ENCODE data around the gene ANKRD45.
"Not testable (repeated sequence)": the region's sequence is repeated elsewhere in the genome, so short reads cannot be mapped to it uniquely, and the experiment has no call there.

Gene ANKRD45

GRCh38 chr1:173639102-173639501 is 30.5 kb downstream of the ANKRD45 start:
- no peak for DNase-seq

- DNase-seq: no peak
These were observed 31.3 kb downstream of the ANKRD45 start for GRCh38 chr1:173638043-173639021.

- not testable (repeated sequence) for DNase-seq
These were observed 32.2 kb downstream of the ANKRD45 start for GRCh38 chr1:173637236-173638042.

GRCh38 chr1:173635116-173635515 is 34.5 kb downstream of the ANKRD45 start, which contains the start of gene TEX50:
TSS of gene TEX50 (plus strand) at chr1:173635338. CDS start at chr1:173635522, 184 bp downstream.
- DNase-seq: no peak

- no peak for DNase-seq
These were observed 40.8 kb downstream of the ANKRD45 start for GRCh38 chr1:173628888-173629287.

GRCh38 chr1:173627269-173627668 is 42.4 kb downstream of the ANKRD45 start:
- no peak for DNase-seq

- DNase-seq: no peak
These were observed 52.8 kb downstream of the ANKRD45 start for GRCh38 chr1:173616859-173617258.

- not testable (repeated sequence) for DNase-seq
These were observed 56.6 kb downstream of the ANKRD45 start for GRCh38 chr1:173613086-173613485.

GRCh38 chr1:173608503-173609216 is 61.0 kb downstream of the ANKRD45 start:
- no peak for DNase-seq

- no peak for DNase-seq
These were observed 66.5 kb downstream of the ANKRD45 start, which contains the start of gene SLC9C2 for GRCh38 chr1:173603056-173603591. TSS of gene SLC9C2 (minus strand) at chr1:173603072. CDS start at chr1:173601776, 1,296 bp downstream.

GRCh38 chr1:173601588-173601987 is 68.1 kb downstream of the ANKRD45 start:
- no peak for DNase-seq

- no peak for DNase-seq
These were observed 73.4 kb downstream of the ANKRD45 start for GRCh38 chr1:173596097-173596825.

- not testable (repeated sequence) for DNase-seq
These were observed 78.5 kb downstream of the ANKRD45 start for GRCh38 chr1:173591138-173591537.

GRCh38 chr1:173590557-173590956 is 79.1 kb downstream of the ANKRD45 start:
- DNase-seq: no peak

GRCh38 chr1:173581383-173582079 is 88.1 kb downstream of the ANKRD45 start:
- DNase-seq: no peak

- no peak for DNase-seq
These were observed 89.0 kb downstream of the ANKRD45 start for GRCh38 chr1:173580658-173581057.

GRCh38 chr1:173580071-173580470 is 89.6 kb downstream of the ANKRD45 start:
- no peak for DNase-seq

GRCh38 chr1:173573596-173573995 is 96.1 kb downstream of the ANKRD45 start:
- no peak for DNase-seq

GRCh38 chr1:173572201-173572873 is 97.3 kb downstream of the ANKRD45 start:
- DNase-seq: no peak

GRCh38 chr1:173570370-173571007 is 99.2 kb downstream of the ANKRD45 start:
- DNase-seq: no peak
